ENCODE measurements around the gene RIC3.
"Not testable (repeated sequence)": the region's sequence is repeated elsewhere in the genome, so short reads cannot be mapped to it uniquely, and the experiment has no call there.

Gene RIC3

GRCh38 chr11:8178297-8178696 lies 9.5 kb upstream of the RIC3 start:
- Histone ChIP-seq H4K20me1 (ENCODE audit: insufficient read depth, low read length) (no peaks in the 10 kb centered on the region), H2AFZ (ENCODE audit: low read depth, low read length) (no peak overlapping the region), H3K4me1 (ENCODE audit: low read length) (no peaks in the 10 kb centered on the region), H3K36me3 (replicated peaks; ENCODE audit: low read depth, low read length) (no peaks in the 10 kb centered on the region), H3K9ac (ENCODE audit: low read length) (no peak overlapping the region), H3K79me2 (ENCODE audit: low read length) (no peaks in the 10 kb centered on the region), H3K4me2 (ENCODE audit: low read length) (no peak overlapping the region), H3K27me3 (ENCODE audit: low read depth, low read length) (peaks cover 10% of the 10 kb centered on the region; the same call in 1 of the 2 replicates), H3K4me3 (ENCODE audit: low read length) (no peak overlapping the region), H3K9me3 (ENCODE audit: insufficient read depth, low read length) (no peaks in the 10 kb centered on the region), H3K27ac (ENCODE audit: low read length) (no peak overlapping the region)
- no peak for TF ChIP-seq CTCF (IDR thresholded peaks at IDR 0.05; ENCODE audit: low read depth, low read length)
- no peak for TF ChIP-seq EZH2phosphoT487 (IDR thresholded peaks at IDR 0.05; ENCODE audit: low read depth)

- H3K79me2 ChIP-seq (ENCODE audit: low read length), result no peaks in the 10 kb centered on the region
- no peaks in the 10 kb centered on the region for H4K20me1 ChIP-seq (ENCODE audit: insufficient read depth, low read length)
- H2AFZ ChIP-seq (ENCODE audit: low read depth, low read length), result no peak overlapping the region
- H3K9ac ChIP-seq (ENCODE audit: low read length), result no peak overlapping the region
- TF ChIP-seq EZH2phosphoT487 (IDR thresholded peaks at IDR 0.05; ENCODE audit: low read depth) (no peak), CTCF (IDR thresholded peaks at IDR 0.05; ENCODE audit: low read depth, low read length) (no peak)
- H3K4me2 ChIP-seq (ENCODE audit: low read length), result no peak overlapping the region
- no peaks in the 10 kb centered on the region for H3K36me3 ChIP-seq (replicated peaks; ENCODE audit: low read depth, low read length)
- no peak overlapping the region for H3K4me3 ChIP-seq (ENCODE audit: low read length)
- no peaks in the 10 kb centered on the region for H3K4me1 ChIP-seq (ENCODE audit: low read length)
- H3K27me3 ChIP-seq (ENCODE audit: low read depth, low read length), result peaks cover 10% of the 10 kb centered on the region; the same call in 1 of the 2 replicates
- no peak overlapping the region for H3K27ac ChIP-seq (ENCODE audit: low read length)
- no peaks in the 10 kb centered on the region for H3K9me3 ChIP-seq (ENCODE audit: insufficient read depth, low read length)
Measured at GRCh38 chr11:8177136-8177535, 8.3 kb upstream of the RIC3 start.

GRCh38 chr11:8167796-8168195 lies 1.0 kb downstream of the RIC3 start:
- no peak overlapping the region for H3K4me3 ChIP-seq (ENCODE audit: low read length)
- no peaks in the 10 kb centered on the region for H3K79me2 ChIP-seq (ENCODE audit: low read length)
- TF ChIP-seq CTCF (IDR thresholded peaks at IDR 0.05; ENCODE audit: low read depth, low read length) (no peak), EZH2phosphoT487 (IDR thresholded peaks at IDR 0.05; ENCODE audit: low read depth) (no peak)
- no peak overlapping the region for H3K27ac ChIP-seq (ENCODE audit: low read length)
- H3K36me3 ChIP-seq (replicated peaks; ENCODE audit: low read depth, low read length), result no peaks in the 10 kb centered on the region
- no peak overlapping the region for H3K4me2 ChIP-seq (ENCODE audit: low read length)
- no peaks in the 10 kb centered on the region for H3K4me1 ChIP-seq (ENCODE audit: low read length)
- no peaks in the 10 kb centered on the region for H3K9me3 ChIP-seq (ENCODE audit: insufficient read depth, low read length)
- no peaks in the 10 kb centered on the region for H4K20me1 ChIP-seq (ENCODE audit: insufficient read depth, low read length)
- peaks cover 4% of the 10 kb centered on the region for H3K27me3 ChIP-seq (ENCODE audit: low read depth, low read length)
- no peak overlapping the region for H2AFZ ChIP-seq (ENCODE audit: low read depth, low read length)
- H3K9ac ChIP-seq (ENCODE audit: low read length), result no peak overlapping the region

- Histone ChIP-seq H3K4me3 (ENCODE audit: low read length) (no peak overlapping the region), H3K27me3 (ENCODE audit: low read depth, low read length) (peaks cover 6% of the 10 kb centered on the region), H4K20me1 (ENCODE audit: insufficient read depth, low read length) (no peaks in the 10 kb centered on the region), H3K36me3 (replicated peaks; ENCODE audit: low read depth, low read length) (no peaks in the 10 kb centered on the region), H2AFZ (ENCODE audit: low read depth, low read length) (no peak overlapping the region), H3K27ac (ENCODE audit: low read length) (no peak overlapping the region), H3K4me1 (ENCODE audit: low read length) (no peaks in the 10 kb centered on the region), H3K79me2 (ENCODE audit: low read length) (no peaks in the 10 kb centered on the region), H3K4me2 (ENCODE audit: low read length) (no peak overlapping the region), H3K9ac (ENCODE audit: low read length) (no peak overlapping the region), H3K9me3 (ENCODE audit: insufficient read depth, low read length) (no peaks in the 10 kb centered on the region)
- no peak for TF ChIP-seq CTCF (IDR thresholded peaks at IDR 0.05; ENCODE audit: low read depth, low read length)
- no peak for TF ChIP-seq EZH2phosphoT487 (IDR thresholded peaks at IDR 0.05; ENCODE audit: low read depth)
Measured at GRCh38 chr11:8164746-8165145, 4.1 kb downstream of the RIC3 start.

GRCh38 chr11:8161627-8162304 lies 7.1 kb downstream of the RIC3 start:
- H2AFZ ChIP-seq (ENCODE audit: low read depth, low read length); H3K27me3 ChIP-seq (ENCODE audit: low read depth, low read length); H3K79me2 ChIP-seq (ENCODE audit: low read length); H4K20me1 ChIP-seq (ENCODE audit: insufficient read depth, low read length); H3K4me3 ChIP-seq (ENCODE audit: low read length); H3K36me3 ChIP-seq (replicated peaks; ENCODE audit: low read depth, low read length); H3K27ac ChIP-seq (ENCODE audit: low read length); H3K9me3 ChIP-seq (ENCODE audit: insufficient read depth, low read length); H3K4me2 ChIP-seq (ENCODE audit: low read length); H3K4me1 ChIP-seq (ENCODE audit: low read length); H3K9ac ChIP-seq (ENCODE audit: low read length): not testable (repeated sequence)
